GM18873 (cell line): ENCODE measurements around the gene TCF12.
"Not testable (repeated sequence)": the region's sequence is repeated elsewhere in the genome, so short reads cannot be mapped to it uniquely, and the experiment has no call there.

Experiments
- ATAC-seq: cut with Tn5 transposase; IDR thresholded peaks from one replicate; pipeline ENCODE4 v1.9.1; 2021; ENCODE audit warnings: mild to moderate bottlenecking, moderate library complexity, moderate number of reproducible peaks; ENCODE audit not compliant: unreplicated experiment, low FRiP score

Gene TCF12

GRCh38 chr15:57082054-57082728, 163.7 kb downstream of the TCF12 start:
- no peak for ATAC-seq

GRCh38 chr15:57084192-57084591, 165.7 kb downstream of the TCF12 start:
- no peak for ATAC-seq

GRCh38 chr15:57085267-57085666, 166.8 kb downstream of the TCF12 start:
- ATAC-seq: no peak

- no peak for ATAC-seq
Measured at GRCh38 chr15:57086857-57087427, 168.5 kb downstream of the TCF12 start.

- no peak for ATAC-seq
Measured at GRCh38 chr15:57089815-57090495, 171.5 kb downstream of the TCF12 start.

GRCh38 chr15:57090496-57090859, 172.0 kb downstream of the TCF12 start:
- no peak for ATAC-seq

- no peak for ATAC-seq
Measured at GRCh38 chr15:57091636-57092035, 173.2 kb downstream of the TCF12 start.

GRCh38 chr15:57092252-57092651, 173.8 kb downstream of the TCF12 start:
- ATAC-seq: no peak

GRCh38 chr15:57094321-57095257, 176.1 kb downstream of the TCF12 start:
- ATAC-seq: no peak

- no peak for ATAC-seq
Measured at GRCh38 chr15:57095896-57096295, 177.5 kb downstream of the TCF12 start.

GRCh38 chr15:57097246-57097645, 178.8 kb downstream of the TCF12 start:
- no peak for ATAC-seq

GRCh38 chr15:57097919-57098543, 179.6 kb downstream of the TCF12 start:
- ATAC-seq: not testable (repeated sequence)

GRCh38 chr15:57098896-57099295, 180.5 kb downstream of the TCF12 start:
- no peak for ATAC-seq

GRCh38 chr15:57100136-57100539, 181.7 kb downstream of the TCF12 start:
- ATAC-seq: no peak

- ATAC-seq: no peak
Measured at GRCh38 chr15:57102858-57103257, 184.4 kb downstream of the TCF12 start.

- ATAC-seq: no peak
Measured at GRCh38 chr15:57108296-57108695, 189.9 kb downstream of the TCF12 start.

GRCh38 chr15:57109005-57109404, 190.6 kb downstream of the TCF12 start:
- no peak for ATAC-seq

GRCh38 chr15:57111002-57111401, 192.6 kb downstream of the TCF12 start:
- no peak for ATAC-seq

- ATAC-seq: no peak
Measured at GRCh38 chr15:57112178-57112577, 193.7 kb downstream of the TCF12 start.

GRCh38 chr15:57114070-57114469, 195.6 kb downstream of the TCF12 start:
- no peak for ATAC-seq
